Measurements from ENCODE around the gene CCND1.

- TF ChIP-seq CTCF (IDR thresholded peaks at IDR 0.05 in 8 of 11, conservative IDR thresholded peaks at IDR 0.05 in 3 of 11) = no peak
- TF ChIP-seq POLR2A (IDR thresholded peaks at IDR 0.05) = no peak
- no peak for TF ChIP-seq POLR2AphosphoS5 (IDR thresholded peaks at IDR 0.05)
These were observed 3.6 kb upstream of the CCND1 start for GRCh38 chr11:69637198-69637940.
